ENCODE measurements around the gene KIF22.

Gene KIF22

GRCh38 chr16:29804020-29804419, 13.5 kb downstream of the KIF22 start:
- DNase-seq (ENCODE audit: low read depth in 2 of 2) = no peak

GRCh38 chr16:29804455-29805231, 14.1 kb downstream of the KIF22 start:
- DNase-seq (ENCODE audit: low read depth in 2 of 2) = no peak

GRCh38 chr16:29805232-29806098, 14.9 kb downstream of the KIF22 start:
- DNase-seq (ENCODE audit: low read depth in 2 of 2) = peak; percentile 94 to 95

DNA sequence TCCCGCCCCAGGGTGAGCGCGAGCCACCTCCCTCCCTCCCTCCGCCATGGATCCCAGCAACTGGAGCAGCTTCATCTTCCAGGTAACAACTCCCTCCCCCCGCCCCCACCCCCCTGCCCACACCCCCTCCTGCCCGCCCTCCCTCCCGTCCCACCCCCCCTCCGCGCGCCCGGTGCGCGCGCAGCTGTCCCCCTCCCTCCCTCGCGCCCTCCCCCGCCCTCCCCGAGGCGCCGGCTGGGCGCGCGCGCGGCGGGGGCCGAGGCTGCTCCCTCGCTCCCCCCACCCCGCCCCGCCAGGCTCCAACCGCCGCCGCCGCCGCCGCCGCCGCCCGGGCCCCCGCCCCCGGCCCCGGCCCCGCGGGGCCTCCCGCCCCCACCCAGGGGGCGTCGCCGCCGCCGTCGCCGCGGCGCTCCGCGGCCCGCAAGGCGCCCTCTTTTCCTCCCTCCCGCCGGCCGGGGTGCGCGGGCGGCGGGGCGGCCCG, 15.6 kb downstream of the KIF22 start, which contains the start of gene MAZ:
TSS of gene MAZ (plus strand) at position 431 of the 481 bp plus-strand sequence. CDS start 173 bp downstream, outside the sequence.
- no peak for DNase-seq (ENCODE audit: low read depth in 2 of 2)

DNA sequence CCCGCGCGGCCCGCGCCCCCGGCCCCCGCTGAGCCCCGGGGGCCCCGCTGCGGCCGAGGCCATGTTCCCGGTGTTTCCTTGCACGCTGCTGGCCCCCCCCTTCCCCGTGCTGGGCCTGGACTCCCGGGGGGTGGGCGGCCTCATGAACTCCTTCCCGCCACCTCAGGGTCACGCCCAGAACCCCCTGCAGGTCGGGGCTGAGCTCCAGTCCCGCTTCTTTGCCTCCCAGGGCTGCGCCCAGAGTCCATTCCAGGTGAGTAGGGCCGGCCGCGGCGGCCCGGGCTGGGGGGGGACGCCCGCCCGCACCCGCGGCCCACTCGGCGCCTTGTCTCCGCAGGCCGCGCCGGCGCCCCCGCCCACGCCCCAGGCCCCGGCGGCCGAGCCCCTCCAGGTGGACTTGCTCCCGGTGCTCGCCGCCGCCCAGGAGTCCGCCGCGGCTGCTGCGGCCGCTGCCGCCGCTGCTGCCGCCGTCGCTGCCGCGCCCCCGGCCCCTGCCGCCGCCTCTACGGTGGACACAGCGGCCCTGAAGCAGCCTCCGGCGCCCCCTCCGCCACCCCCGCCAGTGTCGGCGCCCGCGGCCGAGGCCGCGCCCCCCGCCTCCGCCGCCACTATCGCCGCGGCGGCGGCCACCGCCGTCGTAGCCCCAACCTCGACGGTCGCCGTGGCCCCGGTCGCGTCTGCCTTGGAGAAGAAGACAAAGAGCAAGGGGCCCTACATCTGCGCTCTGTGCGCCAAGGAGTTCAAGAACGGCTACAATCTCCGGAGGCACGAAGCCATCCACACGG, 16.3 kb downstream of the KIF22 start:
- no peak for DNase-seq (ENCODE audit: low read depth in 2 of 2)

DNA sequence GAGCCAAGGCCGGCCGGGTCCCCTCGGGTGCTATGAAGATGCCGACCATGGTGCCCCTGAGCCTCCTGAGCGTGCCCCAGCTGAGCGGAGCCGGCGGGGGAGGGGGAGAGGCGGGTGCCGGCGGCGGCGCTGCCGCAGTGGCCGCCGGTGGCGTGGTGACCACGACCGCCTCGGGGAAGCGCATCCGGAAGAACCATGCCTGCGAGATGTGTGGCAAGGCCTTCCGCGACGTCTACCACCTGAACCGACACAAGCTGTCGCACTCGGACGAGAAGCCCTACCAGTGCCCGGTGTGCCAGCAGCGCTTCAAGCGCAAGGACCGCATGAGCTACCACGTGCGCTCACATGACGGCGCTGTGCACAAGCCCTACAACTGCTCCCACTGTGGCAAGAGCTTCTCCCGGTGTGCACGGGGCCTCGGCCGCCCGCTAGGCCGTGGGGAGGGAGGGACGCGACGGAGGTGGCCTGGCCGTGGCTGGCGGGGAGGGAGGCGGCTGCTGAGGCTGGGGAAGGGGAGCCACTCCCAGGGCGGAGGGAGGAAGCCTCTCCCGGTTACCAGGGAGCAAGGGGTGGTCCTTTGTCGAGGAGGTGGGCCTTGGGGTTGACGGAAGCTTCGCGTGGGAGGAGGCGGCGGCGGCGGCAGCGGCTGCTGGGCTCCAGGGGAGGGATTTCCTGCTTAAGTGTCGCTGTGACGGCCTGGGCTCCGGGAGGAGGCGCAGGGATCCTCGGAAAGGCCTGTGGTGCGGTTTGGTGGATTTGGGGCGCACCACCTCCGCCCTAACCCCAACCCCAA, 17.1 kb downstream of the KIF22 start:
- peak; percentile 74 to 75 for DNase-seq (ENCODE audit: low read depth in 2 of 2)

- DNase-seq (ENCODE audit: low read depth in 2 of 2) = no peak
Measured at GRCh38 chr16:29808219-29808900, 17.8 kb downstream of the KIF22 start.

DNA sequence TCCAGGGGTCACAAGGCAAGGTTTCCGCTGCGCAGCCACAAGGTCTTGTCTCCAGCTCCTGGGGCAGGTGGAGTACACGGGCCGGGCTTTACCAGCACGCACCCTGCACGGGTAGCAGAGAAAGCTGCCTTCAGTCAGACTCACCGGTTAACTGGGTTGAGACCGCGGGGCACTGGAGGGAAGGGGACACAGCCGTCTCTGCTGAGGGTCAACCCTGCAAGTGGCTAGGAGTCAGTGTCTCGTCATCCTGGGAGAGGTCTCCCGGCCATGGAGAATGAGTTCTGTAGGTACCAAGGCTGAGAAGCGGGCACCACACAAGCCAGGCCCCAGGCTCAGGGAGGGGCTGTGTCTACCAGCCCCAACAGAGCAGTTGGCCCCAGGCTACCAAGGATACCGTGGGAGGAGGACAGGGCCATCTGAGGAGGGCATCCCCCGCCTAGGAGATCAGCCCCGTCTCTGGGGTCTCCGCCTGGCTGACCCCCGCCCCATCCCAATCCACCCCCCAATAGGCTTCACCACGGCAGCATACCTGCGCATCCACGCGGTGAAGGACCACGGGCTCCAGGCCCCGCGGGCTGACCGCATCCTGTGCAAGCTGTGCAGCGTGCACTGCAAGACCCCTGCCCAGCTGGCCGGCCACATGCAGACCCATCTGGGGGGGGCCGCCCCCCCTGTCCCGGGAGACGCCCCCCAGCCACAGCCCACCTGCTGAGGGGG, 18.6 kb downstream of the KIF22 start:
- DNase-seq (ENCODE audit: low read depth in 2 of 2) = no peak

DNA sequence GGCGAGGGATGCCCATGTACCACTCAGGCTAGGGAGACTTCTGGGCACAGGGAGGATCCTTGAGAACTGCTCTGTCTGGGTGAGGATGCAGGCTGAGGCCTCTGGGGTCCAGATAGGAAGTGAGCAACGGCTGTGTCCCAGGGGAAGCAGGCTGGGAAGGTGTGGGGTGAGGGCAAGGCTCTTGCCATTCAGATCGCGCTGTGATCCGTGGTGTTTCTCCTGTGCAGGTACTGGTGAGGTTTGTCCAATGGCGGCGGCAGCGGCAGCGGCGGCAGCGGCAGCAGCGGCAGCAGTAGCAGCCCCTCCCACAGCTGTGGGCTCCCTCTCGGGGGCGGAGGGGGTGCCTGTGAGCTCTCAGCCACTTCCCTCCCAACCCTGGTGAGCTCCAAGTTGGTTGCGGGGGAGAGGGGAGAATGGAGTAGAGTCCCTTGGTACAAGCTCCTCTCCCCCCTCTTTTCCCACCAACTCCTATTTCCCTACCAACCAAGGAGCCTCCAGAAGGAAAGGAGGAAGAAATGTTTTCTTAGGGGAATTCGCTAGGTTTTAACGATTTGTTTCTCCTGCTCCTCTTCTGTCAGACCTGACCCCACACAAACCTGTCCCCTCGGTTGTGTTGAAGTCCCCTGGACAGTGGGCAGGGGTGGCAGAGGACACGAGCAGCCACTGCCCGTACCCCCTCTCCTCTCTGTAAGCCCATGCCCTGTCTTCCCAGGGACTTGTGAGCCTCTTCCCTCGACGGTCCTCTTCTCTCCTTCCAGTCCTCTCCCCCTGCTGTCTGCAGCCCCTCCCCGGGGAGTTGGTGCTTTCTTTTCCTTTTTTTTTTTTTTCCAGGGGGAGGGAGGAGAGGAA, 19.5 kb downstream of the KIF22 start:
- no peak for DNase-seq (ENCODE audit: low read depth in 2 of 2)

GRCh38 chr16:29810699-29811169, 20.2 kb downstream of the KIF22 start:
- DNase-seq (ENCODE audit: low read depth in 2 of 2) = no peak

DNA sequence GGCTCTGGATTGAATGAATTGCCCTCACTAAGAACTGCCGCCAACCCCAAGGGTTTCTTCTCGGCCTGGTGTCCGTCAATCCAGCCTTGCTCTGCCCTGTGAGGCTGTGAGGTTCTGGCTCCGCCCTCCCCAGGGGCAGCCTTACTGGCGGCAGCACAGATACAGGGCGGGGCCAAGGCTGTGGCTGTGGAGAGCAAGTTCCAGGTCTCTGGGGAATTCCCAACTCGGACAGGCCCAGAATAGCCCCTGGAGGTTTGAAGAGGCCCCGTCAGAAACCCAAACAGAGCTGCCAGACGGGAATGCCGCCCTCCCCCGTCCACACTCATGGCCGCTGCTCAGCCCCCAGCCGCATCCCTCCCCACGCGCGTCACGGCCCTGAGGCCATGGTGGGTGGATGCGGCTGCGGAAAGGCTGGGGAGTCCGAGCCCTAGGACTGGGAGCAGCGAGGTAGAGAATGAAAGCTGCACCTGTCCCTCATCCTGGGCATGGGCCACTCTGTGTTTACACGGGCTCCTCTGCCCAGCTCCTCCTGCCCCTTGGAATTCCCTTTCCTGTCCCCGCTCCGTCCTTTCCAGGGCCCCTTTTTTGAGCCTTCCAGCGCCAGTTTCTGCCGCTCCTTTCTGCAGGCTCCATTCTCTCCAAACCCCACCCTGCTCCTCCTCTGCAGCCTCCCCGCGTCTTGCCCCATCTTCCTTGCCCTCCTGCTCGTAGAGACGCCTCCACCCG, 20.8 kb downstream of the KIF22 start:
- DNase-seq (ENCODE audit: low read depth in 2 of 2) = peak; percentile 78 to 80

GRCh38 chr16:29811896-29812665, 21.5 kb downstream of the KIF22 start, which contains the start of gene PRRT2:
Gene PRRT2 (plus strand): TSS chr16:29812193. CDS start chr16:29813055, 862 bp downstream.
- no peak for DNase-seq (ENCODE audit: low read depth in 2 of 2)

DNA sequence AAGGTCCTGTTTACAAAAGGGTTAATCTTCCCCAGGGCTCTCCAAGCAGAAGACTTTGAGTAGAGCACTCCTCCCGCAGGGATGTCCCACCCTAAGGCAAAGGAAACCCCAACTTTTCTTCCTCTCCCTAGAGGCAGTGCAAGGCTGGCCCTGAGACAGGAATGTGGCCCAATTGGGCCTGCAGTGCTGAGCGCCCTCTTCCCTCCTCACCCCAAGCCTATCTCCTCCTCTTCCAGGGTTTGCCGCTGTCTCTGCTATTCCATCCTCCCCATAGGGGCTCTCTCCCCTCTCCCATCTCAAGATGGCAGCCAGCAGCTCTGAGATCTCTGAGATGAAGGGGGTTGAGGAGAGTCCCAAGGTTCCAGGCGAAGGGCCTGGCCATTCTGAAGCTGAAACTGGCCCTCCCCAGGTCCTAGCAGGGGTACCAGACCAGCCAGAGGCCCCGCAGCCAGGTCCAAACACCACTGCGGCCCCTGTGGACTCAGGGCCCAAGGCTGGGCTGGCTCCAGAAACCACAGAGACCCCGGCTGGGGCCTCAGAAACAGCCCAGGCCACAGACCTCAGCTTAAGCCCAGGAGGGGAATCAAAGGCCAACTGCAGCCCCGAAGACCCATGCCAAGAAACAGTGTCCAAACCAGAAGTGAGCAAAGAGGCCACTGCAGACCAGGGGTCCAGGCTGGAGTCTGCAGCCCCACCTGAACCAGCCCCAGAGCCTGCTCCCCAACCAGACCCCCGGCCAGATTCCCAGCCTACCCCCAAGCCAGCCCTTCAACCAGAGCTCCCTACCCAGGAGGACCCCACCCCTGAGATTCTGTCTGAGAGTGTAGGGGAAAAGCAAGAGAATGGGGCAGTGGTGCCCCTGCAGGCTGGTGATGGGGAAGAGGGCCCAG, 22.4 kb downstream of the KIF22 start:
- DNase-seq (ENCODE audit: low read depth in 2 of 2) = no peak

DNA sequence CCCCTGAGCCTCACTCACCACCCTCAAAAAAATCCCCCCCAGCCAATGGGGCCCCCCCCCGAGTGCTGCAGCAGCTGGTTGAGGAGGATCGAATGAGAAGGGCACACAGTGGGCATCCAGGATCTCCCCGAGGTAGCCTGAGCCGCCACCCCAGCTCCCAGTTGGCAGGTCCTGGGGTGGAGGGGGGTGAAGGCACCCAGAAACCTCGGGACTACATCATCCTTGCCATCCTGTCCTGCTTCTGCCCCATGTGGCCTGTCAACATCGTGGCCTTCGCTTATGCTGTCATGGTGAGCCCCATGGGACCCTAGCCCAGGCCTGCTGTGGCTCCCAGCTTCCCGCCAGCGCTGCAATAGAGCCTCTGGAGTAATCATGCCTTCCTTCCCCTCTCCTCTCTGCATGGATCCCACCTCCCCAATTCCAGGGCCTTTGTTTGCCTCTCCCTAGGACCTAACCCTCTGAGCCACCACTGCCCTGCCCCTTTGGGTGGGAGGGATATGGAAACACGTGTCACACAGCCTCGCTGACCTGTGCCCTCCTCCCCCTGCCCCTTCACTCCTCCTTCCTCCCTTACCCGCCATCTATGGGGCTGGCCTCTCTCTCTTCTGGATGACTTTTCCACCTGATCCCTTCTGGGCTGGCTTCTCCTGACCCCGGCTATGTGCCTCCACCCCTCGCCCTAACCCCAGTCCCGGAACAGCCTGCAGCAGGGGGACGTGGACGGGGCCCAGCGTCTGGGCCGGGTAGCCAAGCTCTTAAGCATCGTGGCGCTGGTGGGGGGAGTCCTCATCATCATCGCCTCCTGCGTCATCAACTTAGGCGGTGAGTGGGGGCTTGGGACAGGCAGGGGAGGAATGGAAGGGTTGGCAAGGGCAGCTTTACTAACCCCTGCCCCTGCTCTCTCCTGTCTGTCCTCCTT, 23.4 kb downstream of the KIF22 start:
- no peak for DNase-seq (ENCODE audit: low read depth in 2 of 2)

- DNase-seq (ENCODE audit: low read depth in 2 of 2) = no peak
Measured at GRCh38 chr16:29814592-29814991, 24.0 kb downstream of the KIF22 start.

Measured in fibroblast of skin of left biceps (primary cell).